AG04449 (cell line): ENCODE results near the gene MRC1.

ENCODE experiments used
- CTCF ChIA-PET: fragments of 350-600 bp; formaldehyde crosslinking; extraction: SDS; loops from one replicate; lab custom pipeline; 2021; ENCODE audit warnings: antibody characterized with exemption; lab: Yijun Ruan, JAX
- POLR2A ChIA-PET: fragments of 400-600, 350-600 bp; formaldehyde crosslinking; extraction: SDS; loops from one replicate; lab custom pipeline; 2020; ENCODE audit warnings: antibody characterized with exemption, inconsistent platforms; lab: Yijun Ruan, JAX
- DNase-seq: peaks from one replicate; pipeline ENCODE4 v3.0.0-alpha.2; 2010; ENCODE audit warnings: low read depth, low spot score
- H3K4me3 ChIP-seq: 2 replicates; pipeline ENCODE4 v1.5.1; 2011; ENCODE audit warnings: low read depth, mild to moderate bottlenecking, control low read depth, low read length
- CTCF ChIP-seq: IDR thresholded peaks from one replicate; pipeline ENCODE4 v1.5.1; 2011; ENCODE audit warnings: mild to moderate bottlenecking, moderate library complexity, low read length, control low read depth, inconsistent platforms; ENCODE audit not compliant: insufficient read depth; ENCODE audit errors: missing control alignments

MRC1 gene

GRCh38 chr10:17784688-17785087 lies 24.5 kb upstream of the MRC1 start:
- no peak overlapping the region for H3K4me3 ChIP-seq
- ChIA-PET POLR2A (no interaction called here), CTCF (interaction anchor here (0.7 to 2.4 kb wide), 3 partner anchors 38 to 47 kb away, joined by 3 to 11 read pairs (median 4); no protein-coding TSS in a partner anchor)
- TF ChIP-seq CTCF: no peak
- no peak for DNase-seq

- ChIA-PET CTCF (interaction anchor here (0.7 to 2.4 kb wide), 3 partner anchors 39 to 48 kb away, joined by 3 to 11 read pairs (median 4); no protein-coding TSS in a partner anchor), POLR2A (interaction anchor here (0.6 kb wide), 1 partner anchor 142 kb away, joined by 3 read pairs; no protein-coding TSS in a partner anchor)
- TF ChIP-seq CTCF: no peak
- no peak overlapping the region for H3K4me3 ChIP-seq
- DNase-seq: no peak
Observed at GRCh38 chr10:17785276-17785930, 23.7 kb upstream of the MRC1 start.

- ChIA-PET CTCF (interaction anchor here (1.2 to 1.6 kb wide), 2 partner anchors 45 to 87 kb away, joined by 3 read pairs; no protein-coding TSS in a partner anchor), POLR2A (no interaction called here)
- TF ChIP-seq CTCF: no peak
- H3K4me3 ChIP-seq: no peak overlapping the region; the same call in 1 of the 2 replicates
- DNase-seq: peak; percentile 91
Observed at GRCh38 chr10:17787087-17787961, 21.8 kb upstream of the MRC1 start.

- ChIA-PET CTCF (interaction anchor here (1.2 to 1.6 kb wide), 2 partner anchors 46 to 86 kb away, joined by 3 read pairs; no protein-coding TSS in a partner anchor), POLR2A (no interaction called here)
- no peak overlapping the region for H3K4me3 ChIP-seq
- no peak for TF ChIP-seq CTCF
- DNase-seq: no peak
Observed at GRCh38 chr10:17788646-17789045, 20.5 kb upstream of the MRC1 start.

- DNase-seq: no peak
- ChIA-PET CTCF (no interaction called here), POLR2A (no interaction called here)
- TF ChIP-seq CTCF: no peak
- H3K4me3 ChIP-seq: no peak overlapping the region
Observed at GRCh38 chr10:17789396-17789795, 19.8 kb upstream of the MRC1 start.

- no peak for TF ChIP-seq CTCF
- no peak for DNase-seq
- no peak overlapping the region for H3K4me3 ChIP-seq
- ChIA-PET CTCF (interaction anchor here (0.6 kb wide), 1 partner anchor 54 kb away, joined by 3 read pairs; no protein-coding TSS in a partner anchor), POLR2A (no interaction called here)
Observed at GRCh38 chr10:17790651-17791050, 18.5 kb upstream of the MRC1 start.
